ENCODE measurements around the gene AQR. TPM values are rescaled to one million over a fixed set of nuclear protein-coding genes. Genes with fewer than 3 reads are reported as not detected.

Gene AQR
- total RNA-seq, 1 experiment from 2014 or later: 62.1 TPM

- H3K4me1 Mint-ChIP-seq: peaks cover 2% of the 10 kb centered on the region; the same call in 1 of the 2 replicates
- no peak overlapping the region for H3K4me3 Mint-ChIP-seq
- no peaks in the 10 kb centered on the region for H3K27me3 Mint-ChIP-seq (ENCODE audit: low read depth)
Observed at GRCh38 chr15:34889476-34889875, 80.1 kb downstream of the AQR start.

DNA sequence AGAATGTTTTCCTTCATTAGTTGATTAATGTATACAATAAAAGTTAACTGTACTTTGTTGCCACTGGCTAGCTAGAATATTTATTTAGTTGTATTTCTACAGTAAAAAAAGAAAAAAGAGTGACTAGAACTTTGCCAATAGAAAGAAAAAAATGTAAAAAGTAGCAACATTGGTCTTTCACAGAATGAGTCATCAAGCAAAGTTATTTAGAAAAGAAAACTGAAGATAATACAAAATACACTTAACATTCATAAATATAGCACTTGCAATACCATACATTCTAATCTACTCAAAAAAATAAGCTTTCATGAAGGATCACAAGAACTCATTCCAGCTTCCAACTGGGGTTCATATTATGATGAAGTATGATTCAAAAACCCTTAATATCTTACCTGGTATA lies 83.4 kb downstream of the AQR start:
- Mint-ChIP-seq H3K36me3 (peaks cover 66% of the 10 kb centered on the region), H3K4me1 (peaks cover under 1% of the 10 kb centered on the region; the same call in 1 of the 2 replicates), H3K4me3 (no peak overlapping the region), H3K27ac (no peak overlapping the region), H3K9me3 (peaks cover 8% of the 10 kb centered on the region; the same call in 1 of the 2 replicates), H3K27me3 (ENCODE audit: low read depth) (no peaks in the 10 kb centered on the region)
- no peak for TF ChIP-seq OVOL2 (CRISPR knock-in tag; IDR thresholded peaks at IDR 0.05; ENCODE audit: borderline replicate concordance)
- no peak for TF ChIP-seq ZNF317 (CRISPR knock-in tag; IDR thresholded peaks at IDR 0.05; ENCODE audit: borderline replicate concordance, low read depth)
- TF ChIP-seq ERG (CRISPR knock-in tag; IDR thresholded peaks at IDR 0.05): no peak
- no peak for TF ChIP-seq ZNF281 (CRISPR knock-in tag; IDR thresholded peaks at IDR 0.05)
- TF ChIP-seq FOXP4 (CRISPR knock-in tag; IDR thresholded peaks at IDR 0.05): no peak
- no peak for TF ChIP-seq ZNF671 (CRISPR knock-in tag; IDR thresholded peaks at IDR 0.05)
- no peak for TF ChIP-seq EMX1 (CRISPR knock-in tag; IDR thresholded peaks at IDR 0.05)
- TF ChIP-seq NR1H2 (CRISPR knock-in tag; IDR thresholded peaks at IDR 0.05): no peak
- no peak for TF ChIP-seq ZNF416 (CRISPR knock-in tag; IDR thresholded peaks at IDR 0.05)
- TF ChIP-seq JUN (CRISPR knock-in tag; IDR thresholded peaks at IDR 0.05): no peak
- TF ChIP-seq FOXK1 (CRISPR knock-in tag; IDR thresholded peaks at IDR 0.05): no peak
- TF ChIP-seq, protein P1, sequence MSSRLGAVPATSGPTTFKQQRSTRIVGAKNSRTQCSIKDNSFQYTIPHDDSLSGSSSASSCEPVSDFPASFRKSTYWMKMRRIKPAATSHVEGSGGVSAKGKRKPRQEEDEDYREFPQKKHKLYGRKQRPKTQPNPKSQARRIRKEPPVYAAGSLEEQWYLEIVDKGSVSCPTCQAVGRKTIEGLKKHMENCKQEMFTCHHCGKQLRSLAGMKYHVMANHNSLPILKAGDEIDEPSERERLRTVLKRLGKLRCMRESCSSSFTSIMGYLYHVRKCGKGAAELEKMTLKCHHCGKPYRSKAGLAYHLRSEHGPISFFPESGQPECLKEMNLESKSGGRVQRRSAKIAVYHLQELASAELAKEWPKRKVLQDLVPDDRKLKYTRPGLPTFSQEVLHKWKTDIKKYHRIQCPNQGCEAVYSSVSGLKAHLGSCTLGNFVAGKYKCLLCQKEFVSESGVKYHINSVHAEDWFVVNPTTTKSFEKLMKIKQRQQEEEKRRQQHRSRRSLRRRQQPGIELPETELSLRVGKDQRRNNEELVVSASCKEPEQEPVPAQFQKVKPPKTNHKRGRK (CRISPR knock-in tag; IDR thresholded peaks at IDR 0.05; ENCODE audit: borderline replicate concordance): no peak
- TF ChIP-seq ZNF423 (CRISPR knock-in tag; IDR thresholded peaks at IDR 0.05): no peak
- POLR2A ChIA-PET: no interaction called here
- DNase-seq (ENCODE audit: low spot score) (no peak), ATAC-seq (no peak)
- CTCF ChIA-PET: interaction anchor here (1.0 kb wide), 1 partner anchor 178 kb away, joined by 3 read pairs; no protein-coding TSS in a partner anchor

More at GRCh38 chr15:34889476-34889875, 80.1 kb downstream of the AQR start:
- Mint-ChIP-seq H3K9me3 (peaks cover 31% of the 10 kb centered on the region), H3K27ac (no peak overlapping the region), H3K36me3 (peaks cover 74% of the 10 kb centered on the region)
- TF ChIP-seq CDX4 (CRISPR knock-in tag; IDR thresholded peaks at IDR 0.05; ENCODE audit: borderline replicate concordance): no peak
- no peak for TF ChIP-seq MXD4 (CRISPR knock-in tag; IDR thresholded peaks at IDR 0.05; ENCODE audit: borderline replicate concordance)
- CTCF ChIA-PET: interaction anchor here (0.7 to 1.0 kb wide), 2 partner anchors 181 to 279 kb away, joined by 3 to 4 read pairs; no protein-coding TSS in a partner anchor
- no peak for DNase-seq (ENCODE audit: low spot score)
- no peak for ATAC-seq
- POLR2A ChIA-PET: no interaction called here

Data from WTC11 (cell line).